HEK293 (cell line): Measurements from ENCODE around the gene RETREG2.

ENCODE experiments used
- CTCF ChIA-PET: fragments of 350-600 bp; formaldehyde crosslinking; extraction: SDS; loops from one replicate; lab custom pipeline; 2021; ENCODE audit warnings: antibody characterized with exemption; lab: Yijun Ruan, JAX
- POLR2A ChIA-PET: fragments of 300-600 bp; formaldehyde crosslinking; extraction: SDS; loops from one replicate; lab custom pipeline; 2020; ENCODE audit warnings: antibody characterized with exemption, inconsistent platforms; lab: Yijun Ruan, JAX
- H3K27ac ChIP-seq: fragments of 200-500 bp; sonication (Bioruptor generic); 2 replicates; pipeline ENCODE4 v1.5.1; 2014; ENCODE audit warnings: low read depth, low read length, control low read depth, inconsistent platforms; ENCODE audit errors: extremely low read depth
- H3K36me3 ChIP-seq, 2 experiments: fragments of 200-500 bp in 1 of 2; sonication (Bioruptor generic) in 1 of 2; 1 replicate in 1 of 2; 2 replicates in 1 of 2; pipeline ENCODE4 v1.5.1; 2014 to 2017; ENCODE audit warnings: inconsistent platforms in 2 of 2, low read length in 2 of 2; ENCODE audit not compliant: control insufficient read depth in 2 of 2, insufficient read depth in 1 of 2
- H3K4me1 ChIP-seq: fragments of 200-500 bp; sonication (Bioruptor generic); 2 replicates; pipeline ENCODE4 v1.5.1; 2014; ENCODE audit warnings: mild to moderate bottlenecking, low read length, inconsistent platforms; ENCODE audit not compliant: control insufficient read depth, insufficient read depth
- H3K4me3 ChIP-seq: 2 replicates; pipeline ENCODE4 v1.5.1; 2011; ENCODE audit warnings: low read depth, mild to moderate bottlenecking, control low read depth, low read length, moderate library complexity
- H3K9me3 ChIP-seq: fragments of 200-500 bp; sonication (Bioruptor generic); 2 replicates; pipeline ENCODE4 v1.5.1; 2014; ENCODE audit warnings: low read depth, low read length, inconsistent platforms; ENCODE audit not compliant: control insufficient read depth, insufficient read depth
- BCL11B ChIP-seq: fragments of 450-650 bp; formaldehyde crosslinking; IDR thresholded peaks from 2 replicates; pipeline ENCODE4 v1.5.1; 2016; ENCODE audit warnings: low read depth, missing biosample characterization, missing genetic modification characterization
- CTCF ChIP-seq: fragments of 450-650 bp; formaldehyde crosslinking; IDR thresholded peaks from 2 replicates; pipeline ENCODE4 v1.5.1; 2016; ENCODE audit warnings: missing biosample characterization, missing genetic modification characterization
- HOXD13 ChIP-seq: sonication (generic); formaldehyde crosslinking; IDR thresholded peaks from 2 replicates; pipeline ENCODE4 v1.8.0; 2022; ENCODE audit warnings: missing genetic modification reagents, borderline replicate concordance
- ZBTB48 ChIP-seq: fragments of 450-650 bp; formaldehyde crosslinking; IDR thresholded peaks from 2 replicates; pipeline ENCODE4 v1.5.1; 2016; ENCODE audit warnings: missing biosample characterization, missing genetic modification characterization
- ZNF10 ChIP-seq: fragments of 450-650 bp; formaldehyde crosslinking; IDR thresholded peaks from 2 replicates; pipeline ENCODE4 v1.5.1; 2017; ENCODE audit warnings: missing biosample characterization, missing genetic modification characterization
- ZNF140 ChIP-seq: fragments of 450-650 bp; formaldehyde crosslinking; IDR thresholded peaks from 2 replicates; pipeline ENCODE4 v1.5.1; 2016; ENCODE audit warnings: missing biosample characterization, missing genetic modification characterization
- ZNF214 ChIP-seq: fragments of 450-650 bp; formaldehyde crosslinking; IDR thresholded peaks from 2 replicates; pipeline ENCODE4 v1.5.1; 2017; ENCODE audit warnings: missing biosample characterization, mild to moderate bottlenecking, missing genetic modification characterization, borderline replicate concordance
- ZNF248 ChIP-seq: fragments of 450-650 bp; formaldehyde crosslinking; IDR thresholded peaks from 2 replicates; pipeline ENCODE4 v1.5.1; 2017; ENCODE audit warnings: missing biosample characterization, missing genetic modification characterization
- ZNF514 ChIP-seq: fragments of 450-650 bp; formaldehyde crosslinking; IDR thresholded peaks from 2 replicates; pipeline ENCODE4 v1.5.1; 2016; ENCODE audit warnings: missing biosample characterization, missing genetic modification characterization
- ZNF629 ChIP-seq: fragments of 450-650 bp; formaldehyde crosslinking; IDR thresholded peaks from 2 replicates; pipeline ENCODE4 v1.5.1; 2017; ENCODE audit warnings: missing biosample characterization, missing genetic modification characterization
- ZNF660 ChIP-seq: fragments of 450-650 bp; IDR thresholded peaks from 2 replicates; pipeline ENCODE4 v1.5.1; 2018; ENCODE audit warnings: missing biosample characterization, mild to moderate bottlenecking, missing genetic modification characterization
- ZNF670 ChIP-seq: fragments of 450-650 bp; formaldehyde crosslinking; IDR thresholded peaks from 2 replicates; pipeline ENCODE4 v1.5.1; 2016; ENCODE audit warnings: missing biosample characterization, missing genetic modification characterization, low read depth
- ZNF677 ChIP-seq: fragments of 450-650 bp; IDR thresholded peaks from 2 replicates; pipeline ENCODE4 v1.5.0; 2018; ENCODE audit warnings: missing biosample characterization, mild to moderate bottlenecking, missing genetic modification characterization, moderate library complexity
- ZNF777 ChIP-seq: fragments of 450-650 bp; formaldehyde crosslinking; IDR thresholded peaks from 2 replicates; pipeline ENCODE4 v1.5.1; 2017; ENCODE audit warnings: missing biosample characterization, missing genetic modification characterization, borderline replicate concordance
- TF ChIP-seq, protein P1 (sequence below): fragments of 450-650 bp; formaldehyde crosslinking; IDR thresholded peaks from 2 replicates; pipeline ENCODE4 v1.5.1; 2016; ENCODE audit warnings: missing biosample characterization, missing genetic modification characterization
- TF ChIP-seq, protein P2 (sequence below): fragments of 450-650 bp; formaldehyde crosslinking; IDR thresholded peaks from 2 replicates; pipeline ENCODE4 v1.5.1; 2017; ENCODE audit warnings: missing biosample characterization, missing genetic modification characterization
- TF ChIP-seq, protein P3 (sequence below): fragments of 450-650 bp; formaldehyde crosslinking; IDR thresholded peaks from 2 replicates; pipeline ENCODE4 v1.5.1; 2016; ENCODE audit warnings: missing biosample characterization, missing genetic modification characterization

The RETREG2 gene

DNA sequence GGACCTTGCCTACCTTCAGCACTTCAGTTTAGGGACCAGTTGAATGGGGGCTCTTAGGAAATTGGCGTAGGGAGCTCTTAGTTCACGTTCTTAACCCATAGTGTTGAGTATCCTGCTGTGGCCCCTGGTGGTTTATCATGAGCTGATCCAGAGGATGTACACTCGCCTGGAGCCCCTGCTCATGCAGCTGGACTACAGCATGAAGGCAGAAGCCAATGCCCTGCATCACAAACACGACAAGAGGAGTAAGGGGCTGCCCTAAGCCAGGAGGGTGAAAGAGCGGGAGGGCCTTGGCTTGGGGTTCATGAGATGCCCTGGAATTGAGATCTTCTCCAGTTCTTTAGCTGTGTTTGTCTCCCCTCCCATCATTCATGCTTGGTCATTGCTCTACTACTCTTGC lies 2.9 kb downstream of the RETREG2 start:
- Histone ChIP-seq H3K4me3 (no peak overlapping the region), H3K36me3 (peaks cover 0 to 60% of the 10 kb centered on the region in 2 experiments; a peak in 2 of 3 replicates), H3K4me1 (peaks cover 4% of the 10 kb centered on the region; the same call in 1 of the 2 replicates), H3K9me3 (no peaks in the 10 kb centered on the region), H3K27ac (no peak overlapping the region)
- TF ChIP-seq ZNF10 (tag by site-specific recombination) (no peak), ZNF214 (tag by site-specific recombination) (no peak), BCL11B (tag by site-specific recombination) (no peak), ZNF248 (tag by site-specific recombination) (no peak), ZNF670 (tag by site-specific recombination) (no peak), ZNF514 (no peak)
- TF ChIP-seq, protein P1, sequence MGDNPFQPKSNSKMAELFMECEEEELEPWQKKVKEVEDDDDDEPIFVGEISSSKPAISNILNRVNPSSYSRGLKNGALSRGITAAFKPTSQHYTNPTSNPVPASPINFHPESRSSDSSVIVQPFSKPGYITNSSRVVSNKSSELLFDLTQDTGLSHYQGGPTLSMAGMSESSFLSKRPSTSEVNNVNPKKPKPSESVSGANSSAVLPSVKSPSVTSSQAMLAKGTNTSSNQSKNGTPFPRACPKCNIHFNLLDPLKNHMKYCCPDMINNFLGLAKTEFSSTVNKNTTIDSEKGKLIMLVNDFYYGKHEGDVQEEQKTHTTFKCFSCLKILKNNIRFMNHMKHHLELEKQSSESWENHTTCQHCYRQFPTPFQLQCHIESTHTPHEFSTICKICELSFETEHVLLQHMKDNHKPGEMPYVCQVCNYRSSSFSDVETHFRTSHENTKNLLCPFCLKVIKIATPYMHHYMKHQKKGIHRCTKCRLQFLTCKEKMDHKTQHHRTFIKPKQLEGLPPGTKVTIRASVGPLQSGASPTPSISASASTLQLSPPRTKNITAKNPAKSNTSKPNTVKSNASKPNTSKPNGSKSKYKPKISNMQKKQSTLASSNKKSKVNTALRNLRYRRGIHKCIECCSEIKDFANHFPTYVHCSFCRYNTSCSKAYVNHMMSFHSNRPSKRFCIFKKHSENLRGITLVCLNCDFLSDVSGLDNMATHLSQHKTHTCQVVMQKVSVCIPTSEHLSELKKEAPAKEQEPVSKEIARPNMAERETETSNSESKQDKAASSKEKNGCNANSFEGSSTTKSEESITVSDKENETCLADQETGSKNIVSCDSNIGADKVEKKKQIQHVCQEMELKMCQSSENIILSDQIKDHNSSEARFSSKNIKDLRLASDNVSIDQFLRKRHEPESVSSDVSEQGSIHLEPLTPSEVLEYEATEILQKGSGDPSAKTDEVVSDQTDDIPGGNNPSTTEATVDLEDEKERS (tag by site-specific recombination) = no peak
- TF ChIP-seq, protein P2, sequence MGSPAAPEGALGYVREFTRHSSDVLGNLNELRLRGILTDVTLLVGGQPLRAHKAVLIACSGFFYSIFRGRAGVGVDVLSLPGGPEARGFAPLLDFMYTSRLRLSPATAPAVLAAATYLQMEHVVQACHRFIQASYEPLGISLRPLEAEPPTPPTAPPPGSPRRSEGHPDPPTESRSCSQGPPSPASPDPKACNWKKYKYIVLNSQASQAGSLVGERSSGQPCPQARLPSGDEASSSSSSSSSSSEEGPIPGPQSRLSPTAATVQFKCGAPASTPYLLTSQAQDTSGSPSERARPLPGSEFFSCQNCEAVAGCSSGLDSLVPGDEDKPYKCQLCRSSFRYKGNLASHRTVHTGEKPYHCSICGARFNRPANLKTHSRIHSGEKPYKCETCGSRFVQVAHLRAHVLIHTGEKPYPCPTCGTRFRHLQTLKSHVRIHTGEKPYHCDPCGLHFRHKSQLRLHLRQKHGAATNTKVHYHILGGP (tag by site-specific recombination) = no peak
- CTCF ChIA-PET = interaction anchor here (0.8 to 1.2 kb wide), 2 partner anchors 33 to 115 kb away, joined by 3 to 5 read pairs; no protein-coding TSS in a partner anchor
- POLR2A ChIA-PET = interaction anchor here (4.6 kb wide), 1 partner anchor 25 kb away, joined by 14 read pairs; the partner anchor contains the start of gene ZFAND2B

DNA sequence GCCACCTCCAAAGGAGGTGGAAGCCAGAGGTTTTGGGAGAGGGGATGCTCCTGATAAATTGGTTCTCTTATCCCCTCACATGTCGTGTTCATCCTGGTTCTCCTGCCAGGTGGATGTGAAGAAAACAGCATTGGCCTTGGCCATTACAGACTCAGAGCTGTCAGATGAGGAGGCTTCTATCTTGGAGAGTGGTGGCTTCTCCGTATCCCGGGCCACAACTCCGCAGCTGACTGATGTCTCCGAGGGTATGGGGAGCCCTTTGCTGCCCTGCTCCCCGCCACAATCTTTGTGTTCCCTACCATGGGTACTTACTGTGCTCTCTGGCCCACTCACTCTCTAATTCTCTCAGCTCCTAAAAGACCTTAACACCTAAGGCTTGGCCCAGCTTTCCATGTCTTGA lies 3.5 kb downstream of the RETREG2 start:
- Histone ChIP-seq H3K27ac (no peak overlapping the region), H3K36me3 (peaks cover 0 to 60% of the 10 kb centered on the region in 2 experiments; a peak in 2 of 3 replicates), H3K9me3 (no peaks in the 10 kb centered on the region), H3K4me3 (no peak overlapping the region), H3K4me1 (peaks cover 2% of the 10 kb centered on the region; the same call in 1 of the 2 replicates)
- POLR2A ChIA-PET = interaction anchor here (4.6 kb wide), 1 partner anchor 25 kb away, joined by 14 read pairs; the partner anchor contains the start of gene ZFAND2B
- CTCF ChIA-PET = interaction anchor here (0.8 kb wide), 2 partner anchors 33 to 284 kb away, joined by 3 read pairs; no protein-coding TSS in a partner anchor
- TF ChIP-seq ZNF660 (no peak), ZNF777 (no peak), ZBTB48 (tag by site-specific recombination) (no peak), ZNF629 (no peak), CTCF (no peak), ZNF140 (tag by site-specific recombination) (no peak), ZNF677 (tag by site-specific recombination) (no peak), HOXD13 (CRISPR knock-in tag) (no peak)
- TF ChIP-seq, protein P3, sequence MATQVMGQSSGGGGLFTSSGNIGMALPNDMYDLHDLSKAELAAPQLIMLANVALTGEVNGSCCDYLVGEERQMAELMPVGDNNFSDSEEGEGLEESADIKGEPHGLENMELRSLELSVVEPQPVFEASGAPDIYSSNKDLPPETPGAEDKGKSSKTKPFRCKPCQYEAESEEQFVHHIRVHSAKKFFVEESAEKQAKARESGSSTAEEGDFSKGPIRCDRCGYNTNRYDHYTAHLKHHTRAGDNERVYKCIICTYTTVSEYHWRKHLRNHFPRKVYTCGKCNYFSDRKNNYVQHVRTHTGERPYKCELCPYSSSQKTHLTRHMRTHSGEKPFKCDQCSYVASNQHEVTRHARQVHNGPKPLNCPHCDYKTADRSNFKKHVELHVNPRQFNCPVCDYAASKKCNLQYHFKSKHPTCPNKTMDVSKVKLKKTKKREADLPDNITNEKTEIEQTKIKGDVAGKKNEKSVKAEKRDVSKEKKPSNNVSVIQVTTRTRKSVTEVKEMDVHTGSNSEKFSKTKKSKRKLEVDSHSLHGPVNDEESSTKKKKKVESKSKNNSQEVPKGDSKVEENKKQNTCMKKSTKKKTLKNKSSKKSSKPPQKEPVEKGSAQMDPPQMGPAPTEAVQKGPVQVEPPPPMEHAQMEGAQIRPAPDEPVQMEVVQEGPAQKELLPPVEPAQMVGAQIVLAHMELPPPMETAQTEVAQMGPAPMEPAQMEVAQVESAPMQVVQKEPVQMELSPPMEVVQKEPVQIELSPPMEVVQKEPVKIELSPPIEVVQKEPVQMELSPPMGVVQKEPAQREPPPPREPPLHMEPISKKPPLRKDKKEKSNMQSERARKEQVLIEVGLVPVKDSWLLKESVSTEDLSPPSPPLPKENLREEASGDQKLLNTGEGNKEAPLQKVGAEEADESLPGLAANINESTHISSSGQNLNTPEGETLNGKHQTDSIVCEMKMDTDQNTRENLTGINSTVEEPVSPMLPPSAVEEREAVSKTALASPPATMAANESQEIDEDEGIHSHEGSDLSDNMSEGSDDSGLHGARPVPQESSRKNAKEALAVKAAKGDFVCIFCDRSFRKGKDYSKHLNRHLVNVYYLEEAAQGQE = no peak
